ENCODE measurements around the gene CHL1. TPM values are rescaled to one million over a fixed set of nuclear protein-coding genes. Genes with fewer than 3 reads are reported as not detected.

Gene CHL1
- total RNA-seq, 1 donor from 2014 or later = 17.9 TPM

GRCh38 chr3:217099-217813, 20.7 kb downstream of the CHL1 start:
- no peak for DNase-seq (ENCODE audit: low spot score)

DNA sequence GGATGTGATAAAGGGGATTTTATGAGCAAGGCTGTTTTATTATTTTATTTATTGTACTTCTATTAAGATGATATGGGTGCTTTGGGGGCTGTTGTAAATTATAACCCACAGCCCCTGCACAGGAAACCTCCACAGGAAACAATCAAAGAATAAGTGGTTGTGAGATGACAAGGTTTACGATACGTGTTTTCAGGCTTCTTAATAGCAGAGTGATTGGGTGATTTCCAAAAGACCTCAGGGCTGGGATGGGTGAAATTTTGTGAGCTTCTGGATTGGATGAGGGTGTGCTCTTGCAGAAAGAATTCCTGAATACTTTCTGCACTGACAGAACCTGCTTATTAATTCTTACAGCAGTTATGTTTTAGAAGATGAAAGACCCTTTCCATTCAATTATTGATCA, 21.4 kb downstream of the CHL1 start:
- no peak for DNase-seq (ENCODE audit: low spot score)

- no peak for DNase-seq (ENCODE audit: low spot score)
Measured at GRCh38 chr3:228442-229182, 32.0 kb downstream of the CHL1 start.

- DNase-seq (ENCODE audit: low spot score) = no peak
Measured at GRCh38 chr3:229183-229661, 32.7 kb downstream of the CHL1 start.

DNA sequence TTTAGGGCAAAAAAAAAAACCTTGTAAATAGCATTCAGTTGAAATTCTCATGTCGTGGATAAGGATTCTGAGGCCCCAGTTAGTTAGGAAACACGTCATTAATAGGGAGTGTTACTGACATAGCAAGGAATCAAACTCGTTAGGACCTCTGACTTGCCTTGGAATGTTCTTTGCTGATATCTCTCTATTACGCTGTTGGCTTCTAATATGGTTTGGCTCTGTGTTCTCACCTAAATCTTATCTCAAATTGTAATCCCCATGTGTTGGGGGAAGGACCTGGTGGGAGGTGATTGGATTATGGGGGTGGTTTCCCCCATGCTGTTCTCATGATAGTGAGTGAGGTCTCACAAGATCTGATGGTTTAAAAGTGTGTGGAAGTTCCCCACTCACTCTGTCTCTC, 40.3 kb downstream of the CHL1 start:
- no peak for DNase-seq (ENCODE audit: low spot score)

DNA sequence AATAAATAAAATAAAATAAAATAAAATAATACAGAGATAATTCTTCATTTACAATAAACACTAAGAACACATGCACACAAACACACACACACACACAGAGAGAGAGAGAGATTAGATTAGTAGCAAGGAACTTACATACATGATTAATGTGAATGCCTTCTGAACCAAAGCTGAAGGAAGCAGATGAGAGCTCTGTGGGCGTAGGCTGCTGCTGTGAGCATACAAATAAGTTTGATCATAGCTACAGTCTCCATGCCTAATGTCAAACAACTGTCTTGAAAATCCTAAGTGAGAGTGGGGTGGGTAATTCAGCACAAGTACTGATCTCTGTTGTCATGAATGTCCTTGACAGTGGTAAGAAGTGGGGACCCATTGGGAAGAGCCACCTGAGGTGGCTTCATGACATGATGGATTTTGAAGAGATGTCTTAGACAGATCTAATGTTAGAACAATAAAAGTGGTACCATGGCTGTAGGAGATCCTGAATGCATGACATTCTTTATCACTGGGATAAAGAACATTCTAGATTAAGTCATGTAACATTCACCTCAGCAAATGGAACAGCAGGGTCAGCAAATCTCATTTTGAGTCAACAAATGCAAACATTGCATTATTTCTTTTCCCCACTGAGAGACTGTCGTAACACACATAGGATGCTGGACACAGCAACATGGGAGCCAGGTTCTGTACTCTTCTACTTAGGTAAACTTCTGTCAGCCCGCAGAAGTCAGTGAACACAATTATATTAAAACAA, 46.2 kb downstream of the CHL1 start:
- DNase-seq (ENCODE audit: low spot score) = no peak

GRCh38 chr3:243356-243725, 46.8 kb downstream of the CHL1 start:
- no peak for DNase-seq (ENCODE audit: low spot score)

- no peak for DNase-seq (ENCODE audit: low spot score)
Measured at GRCh38 chr3:244041-244440, 47.5 kb downstream of the CHL1 start.

DNA sequence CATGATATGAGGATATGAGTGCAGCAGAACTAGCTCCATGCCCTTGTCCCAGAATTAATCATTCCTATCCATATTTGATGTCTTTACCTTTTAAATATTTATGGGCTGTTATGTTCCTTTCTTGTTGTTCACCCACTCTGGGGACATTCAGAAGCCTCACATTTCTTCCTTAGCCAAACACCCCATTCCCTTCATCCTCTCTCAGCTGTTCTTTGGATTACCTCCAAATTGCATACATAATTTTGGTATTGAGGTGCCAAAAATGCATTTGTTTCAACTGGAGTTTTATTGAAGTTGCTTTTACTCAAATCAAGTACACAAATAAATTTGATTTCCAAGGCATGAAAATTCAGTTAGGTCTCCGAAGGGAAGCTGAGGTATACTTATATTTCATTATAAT, 51.4 kb downstream of the CHL1 start:
- DNase-seq (ENCODE audit: low spot score) = no peak

GRCh38 chr3:248864-249520, 52.4 kb downstream of the CHL1 start:
- DNase-seq (ENCODE audit: low spot score) = no peak

- DNase-seq (ENCODE audit: low spot score) = no peak
Measured at GRCh38 chr3:249587-250262, 53.2 kb downstream of the CHL1 start.

DNA sequence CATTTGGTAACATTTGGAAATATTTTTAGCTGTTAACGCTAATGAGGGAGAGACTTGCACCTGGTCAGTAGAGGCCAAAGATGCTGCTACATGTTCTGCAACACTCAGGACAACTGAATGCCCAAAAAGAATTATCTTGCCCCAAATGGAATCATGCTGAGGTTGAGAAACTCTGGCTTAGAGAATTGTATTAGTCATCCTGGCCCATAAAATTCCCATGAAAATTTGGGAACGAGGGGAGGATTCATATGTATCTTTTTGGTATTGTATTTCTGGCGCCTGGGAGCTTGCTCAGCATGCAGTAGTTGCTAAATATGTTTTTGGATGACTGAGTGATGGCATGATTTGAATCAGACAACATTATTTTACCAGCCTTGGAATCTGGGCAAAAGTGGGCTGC, 59.9 kb downstream of the CHL1 start:
- DNase-seq (ENCODE audit: low spot score) = no peak

GRCh38 chr3:257826-258225, 61.3 kb downstream of the CHL1 start:
- DNase-seq (ENCODE audit: low spot score) = no peak

- no peak for DNase-seq (ENCODE audit: low spot score)
Measured at GRCh38 chr3:260898-261297, 64.3 kb downstream of the CHL1 start.

GRCh38 chr3:263393-263792, 66.8 kb downstream of the CHL1 start:
- DNase-seq (ENCODE audit: low spot score) = no peak

GRCh38 chr3:264394-265156, 68.0 kb downstream of the CHL1 start:
- peak; percentile 14 for DNase-seq (ENCODE audit: low spot score)

DNA sequence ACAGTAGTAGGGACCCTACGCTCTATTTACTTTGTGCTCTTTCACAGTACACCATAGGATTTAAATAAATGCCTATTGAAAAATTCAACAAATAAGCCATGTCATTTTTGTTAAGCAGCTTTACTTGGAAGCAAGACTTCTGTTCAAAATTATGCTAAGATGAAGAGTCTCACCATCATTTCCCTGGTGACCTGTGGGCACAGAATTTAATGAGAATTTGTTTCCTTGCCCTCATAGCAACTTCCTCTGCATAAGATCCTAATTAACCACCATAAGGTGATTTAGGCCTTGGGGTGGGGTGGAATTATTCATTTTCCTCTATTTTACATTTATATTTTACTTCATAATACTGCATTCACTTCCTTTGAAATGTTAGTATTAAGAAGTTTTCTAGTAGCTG, 70.5 kb downstream of the CHL1 start:
- no peak for DNase-seq (ENCODE audit: low spot score)

DNA sequence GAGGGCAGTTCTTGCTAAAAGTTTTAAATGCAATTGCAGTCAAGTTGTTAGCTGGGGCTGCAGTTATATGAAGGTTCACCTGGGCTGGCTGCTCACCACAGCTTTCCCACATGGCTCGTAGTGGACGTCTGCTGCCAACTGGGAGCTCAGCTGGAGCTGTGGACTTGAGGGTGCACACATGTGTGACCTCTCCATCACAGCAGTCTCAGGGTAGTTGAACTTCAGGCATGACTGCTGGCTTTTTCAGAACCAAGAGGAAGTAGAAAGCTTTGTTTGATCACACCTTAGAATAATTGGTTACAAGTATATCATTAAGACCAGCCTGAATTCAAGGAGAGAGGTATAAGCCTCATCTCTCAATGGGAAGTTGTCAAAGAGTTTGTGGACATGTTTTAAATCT, 74.1 kb downstream of the CHL1 start:
- no peak for DNase-seq (ENCODE audit: low spot score)

- DNase-seq (ENCODE audit: low spot score) = no peak
Measured at GRCh38 chr3:274927-275326, 78.4 kb downstream of the CHL1 start.

- DNase-seq (ENCODE audit: low spot score) = no peak
Measured at GRCh38 chr3:277873-278272, 81.3 kb downstream of the CHL1 start.

Data from mucosa of gallbladder (tissue), 1 donor.